Chondrocyte (in vitro differentiated cells): ENCODE results near the gene RAB11FIP2. TPM values are rescaled to one million over a fixed set of nuclear protein-coding genes. Genes with fewer than 3 reads are reported as not detected.

Experiments
- DNase-seq: peaks from one replicate; pipeline ENCODE4 v3.0.0; 2021; ENCODE audit warnings: mixed read lengths, low spot score
- H3K27ac Mint-ChIP-seq: one replicate; pipeline ENCODE4 v1.8.0; 2021; ENCODE audit warnings: mild to moderate bottlenecking, moderate library complexity, mixed read lengths; ENCODE audit not compliant: unreplicated experiment
- H3K27me3 Mint-ChIP-seq: 2 replicates; pipeline ENCODE4 v1.8.0; 2021; ENCODE audit warnings: low read depth, mixed read lengths
- H3K36me3 Mint-ChIP-seq: 2 replicates; pipeline ENCODE4 v1.8.0; 2021; ENCODE audit warnings: low read depth, mixed read lengths
- H3K4me1 Mint-ChIP-seq: 2 replicates; pipeline ENCODE4 v1.8.0; 2021; ENCODE audit warnings: low read depth, mild to moderate bottlenecking, mixed read lengths
- H3K4me3 Mint-ChIP-seq: one replicate; pipeline ENCODE4 v1.8.0; 2021; ENCODE audit warnings: mild to moderate bottlenecking, moderate library complexity, mixed read lengths; ENCODE audit not compliant: unreplicated experiment
- H3K9me3 Mint-ChIP-seq: 2 replicates; pipeline ENCODE4 v1.8.0; 2021; ENCODE audit warnings: low read depth, mixed read lengths
- CTCF ChIP-seq: fragments of 200-600 bp; sonication (generic); IDR thresholded peaks from 2 replicates; pipeline ENCODE4 v1.5.0; 2021; ENCODE audit warnings: antibody characterized with exemption, mild to moderate bottlenecking, moderate library complexity
- total RNA-seq: library from RNA; stranded (reverse); gene quantifications from 3 replicates; pipeline ENCODE4 v1.2.1, GENCODE V29; 2021

The RAB11FIP2 gene
- total RNA-seq, 1 donor from 2014 or later: 20.9 TPM

- Mint-ChIP-seq H3K4me1 (no peaks in the 10 kb centered on the region), H3K9me3 (peaks cover 12% of the 10 kb centered on the region), H3K27me3 (no peaks in the 10 kb centered on the region), H3K27ac (no peak overlapping the region), H3K4me3 (no peak overlapping the region), H3K36me3 (no peaks in the 10 kb centered on the region)
- DNase-seq: no peak
- TF ChIP-seq CTCF: no peak
Measured at GRCh38 chr10:117989962-117990361, 56.8 kb downstream of the RAB11FIP2 start.

GRCh38 chr10:117988814-117989213 lies 57.9 kb downstream of the RAB11FIP2 start:
- TF ChIP-seq CTCF: no peak
- no peaks in the 10 kb centered on the region for H3K36me3 Mint-ChIP-seq
- peaks cover 13% of the 10 kb centered on the region for H3K9me3 Mint-ChIP-seq
- H3K4me3 Mint-ChIP-seq: no peak overlapping the region
- no peaks in the 10 kb centered on the region for H3K4me1 Mint-ChIP-seq
- DNase-seq: no peak
- no peak overlapping the region for H3K27ac Mint-ChIP-seq
- H3K27me3 Mint-ChIP-seq: no peaks in the 10 kb centered on the region

- Mint-ChIP-seq H3K4me3 (no peak overlapping the region), H3K9me3 (peaks cover 13% of the 10 kb centered on the region), H3K27me3 (no peaks in the 10 kb centered on the region), H3K36me3 (no peaks in the 10 kb centered on the region), H3K4me1 (no peaks in the 10 kb centered on the region), H3K27ac (no peak overlapping the region)
- no peak for DNase-seq
- no peak for TF ChIP-seq CTCF
Measured at GRCh38 chr10:117987244-117987909, 59.4 kb downstream of the RAB11FIP2 start.

- Mint-ChIP-seq H3K4me3 (no peak overlapping the region), H3K9me3 (peaks cover 16% of the 10 kb centered on the region), H3K27me3 (no peaks in the 10 kb centered on the region), H3K36me3 (no peaks in the 10 kb centered on the region), H3K4me1 (peaks cover 4% of the 10 kb centered on the region), H3K27ac (no peak overlapping the region)
- DNase-seq: no peak
- no peak for TF ChIP-seq CTCF
Measured at GRCh38 chr10:117983961-117984360, 62.8 kb downstream of the RAB11FIP2 start.

- peaks cover 7% of the 10 kb centered on the region for H3K9me3 Mint-ChIP-seq
- no peak for DNase-seq
Measured at GRCh38 chr10:117980755-117981702, 65.7 kb downstream of the RAB11FIP2 start.

More at GRCh38 chr10:117980755-117981702, 65.7 kb downstream of the RAB11FIP2 start:
- Mint-ChIP-seq H3K4me1 (peaks cover 4% of the 10 kb centered on the region), H3K4me3 (no peak overlapping the region), H3K27ac (no peak overlapping the region), H3K36me3 (no peaks in the 10 kb centered on the region), H3K27me3 (no peaks in the 10 kb centered on the region)
- TF ChIP-seq CTCF: no peak
